ENCODE measurements around the gene LRCH1.

Gene LRCH1

GRCh38 chr13:46555722-46556417, 2.9 kb downstream of the LRCH1 start:
- Histone ChIP-seq H3K27ac (replicated peaks) (no peak overlapping the region), H3K27me3 (ENCODE audit: insufficient read depth, poor library complexity, severe bottlenecking) (no peaks in the 10 kb centered on the region), H3K4me3 (replicated peaks; ENCODE audit: insufficient read depth, low read length) (no peak overlapping the region)
- TF ChIP-seq GABPA (IDR thresholded peaks at IDR 0.05; ENCODE audit: low read depth): no peak
- no peak for TF ChIP-seq POLR2AphosphoS5 (IDR thresholded peaks at IDR 0.05; ENCODE audit: low read depth)
- TF ChIP-seq REST (IDR thresholded peaks at IDR 0.05; ENCODE audit: insufficient replicate concordance, low read depth): no peak
- TF ChIP-seq CTCF (IDR thresholded peaks at IDR 0.05; ENCODE audit: insufficient read depth, low read length): no peak
- TF ChIP-seq SPI1 (IDR thresholded peaks at IDR 0.05; ENCODE audit: borderline replicate concordance, low read depth): no peak
- DNase-seq (ENCODE audit: low read depth in 1 of 2, low spot score in 1 of 2): no peak

DNA sequence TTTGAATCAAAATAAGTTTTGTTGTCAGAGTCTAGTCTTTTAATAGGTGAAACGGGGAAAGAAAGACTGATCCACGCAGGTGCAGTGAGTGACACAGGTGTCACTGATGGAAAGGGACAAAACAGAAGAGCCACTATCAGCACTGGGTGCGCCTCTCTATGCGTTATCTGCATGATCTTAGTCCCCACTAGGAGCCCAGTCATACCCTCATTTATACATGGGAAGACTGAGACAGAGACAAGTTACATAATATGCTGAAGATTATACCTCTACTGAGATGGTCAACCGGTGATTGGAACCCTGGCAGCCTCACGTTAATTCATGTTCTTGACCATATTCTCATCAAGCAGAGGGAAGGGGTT, 3.4 kb downstream of the LRCH1 start:
- Histone ChIP-seq H3K27ac (replicated peaks) (no peak overlapping the region), H3K27me3 (ENCODE audit: insufficient read depth, poor library complexity, severe bottlenecking) (no peaks in the 10 kb centered on the region), H3K4me3 (replicated peaks; ENCODE audit: insufficient read depth, low read length) (no peak overlapping the region)
- no peak for DNase-seq (ENCODE audit: low read depth in 1 of 2, low spot score in 1 of 2)
- TF ChIP-seq REST (IDR thresholded peaks at IDR 0.05; ENCODE audit: insufficient replicate concordance, low read depth) (no peak), SPI1 (IDR thresholded peaks at IDR 0.05; ENCODE audit: borderline replicate concordance, low read depth) (no peak), CTCF (IDR thresholded peaks at IDR 0.05; ENCODE audit: insufficient read depth, low read length) (no peak), GABPA (IDR thresholded peaks at IDR 0.05; ENCODE audit: low read depth) (no peak), POLR2AphosphoS5 (IDR thresholded peaks at IDR 0.05; ENCODE audit: low read depth) (no peak)

- TF ChIP-seq REST (IDR thresholded peaks at IDR 0.05; ENCODE audit: insufficient replicate concordance, low read depth) (no peak), GABPA (IDR thresholded peaks at IDR 0.05; ENCODE audit: low read depth) (no peak), POLR2AphosphoS5 (IDR thresholded peaks at IDR 0.05; ENCODE audit: low read depth) (no peak), CTCF (IDR thresholded peaks at IDR 0.05; ENCODE audit: insufficient read depth, low read length) (no peak), SPI1 (IDR thresholded peaks at IDR 0.05; ENCODE audit: borderline replicate concordance, low read depth) (no peak)
Measured at GRCh38 chr13:46559272-46559805, 6.4 kb downstream of the LRCH1 start.

More at GRCh38 chr13:46559272-46559805, 6.4 kb downstream of the LRCH1 start:
- Histone ChIP-seq H3K4me3 (replicated peaks; ENCODE audit: insufficient read depth, low read length) (no peak overlapping the region), H3K27ac (replicated peaks) (no peak overlapping the region), H3K27me3 (ENCODE audit: insufficient read depth, poor library complexity, severe bottlenecking) (no peaks in the 10 kb centered on the region)
- no peak for DNase-seq (ENCODE audit: low read depth in 1 of 2, low spot score in 1 of 2)

Measured in HL-60 (cell line).